BE2C (cell line): Measurements from ENCODE around the gene ATP11B.

Experiments used
- DNase-seq: peaks from one replicate; pipeline ENCODE4 v3.0.0-alpha.2; 2020
- H3K27me3 ChIP-seq: fragments of 250-450 bp; sonication (Bioruptor Pico); 2 replicates; pipeline ENCODE4 v1.5.1; 2020; ENCODE audit warnings: mild to moderate bottlenecking
- H3K36me3 ChIP-seq: fragments of 250-450 bp; sonication (Bioruptor Pico); 2 replicates; pipeline ENCODE4 v1.5.1; 2020; ENCODE audit warnings: mild to moderate bottlenecking
- H3K4me1 ChIP-seq: fragments of 250-450 bp; sonication (Bioruptor Pico); 2 replicates; pipeline ENCODE4 v1.5.1; 2020
- H3K4me3 ChIP-seq: 2 replicates; pipeline ENCODE4 v1.5.1; 2011; ENCODE audit warnings: low read depth, low read length
- H3K9me3 ChIP-seq: fragments of 250-450 bp; sonication (Bioruptor Pico); 2 replicates; pipeline ENCODE4 v1.5.1; 2020
- CTCF ChIP-seq: IDR thresholded peaks from 2 replicates; pipeline ENCODE4 v1.5.1; 2012; ENCODE audit warnings: mild to moderate bottlenecking, low read depth, low read length

ATP11B gene

DNA sequence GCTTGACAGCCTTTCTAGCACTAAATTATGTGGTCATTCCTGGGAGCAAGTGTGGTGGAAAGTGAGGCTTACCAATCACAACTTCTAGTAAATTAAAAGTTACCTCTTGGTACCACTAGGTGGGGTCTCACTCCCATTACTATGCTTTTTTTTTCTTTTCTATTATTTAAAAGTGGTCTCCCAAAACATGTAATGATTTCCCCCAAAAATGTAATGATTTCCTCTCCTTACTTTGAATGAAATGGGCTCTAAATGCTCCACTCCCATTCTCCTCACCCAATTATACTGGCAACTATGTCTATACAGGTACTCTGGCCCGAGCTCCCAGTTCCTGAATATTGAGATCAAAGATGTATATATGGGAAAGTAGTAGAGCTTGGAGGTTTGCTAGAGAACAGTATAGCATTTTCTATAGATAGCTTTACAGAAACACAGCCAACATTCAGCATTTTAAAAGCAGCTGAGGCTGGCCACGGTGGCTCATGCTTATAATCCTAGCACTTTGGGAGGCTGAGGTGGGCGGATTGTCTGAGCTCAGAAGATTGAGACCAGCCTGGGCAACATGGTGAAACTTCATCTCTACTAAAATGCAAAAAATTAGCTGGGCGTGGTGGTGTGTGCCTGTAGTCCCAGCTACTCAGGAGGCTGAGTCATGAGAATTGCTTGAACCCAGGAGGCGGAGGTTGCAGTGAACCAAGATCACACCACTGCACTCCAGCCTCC, 116.2 kb downstream of the ATP11B start:
- Histone ChIP-seq H3K4me3 (no peak overlapping the region), H3K36me3 (no peaks in the 10 kb centered on the region), H3K9me3 (no peaks in the 10 kb centered on the region), H3K27me3 (no peaks in the 10 kb centered on the region), H3K4me1 (no peaks in the 10 kb centered on the region)
- DNase-seq, result no peak
- peak; percentile 59 for TF ChIP-seq CTCF

DNA sequence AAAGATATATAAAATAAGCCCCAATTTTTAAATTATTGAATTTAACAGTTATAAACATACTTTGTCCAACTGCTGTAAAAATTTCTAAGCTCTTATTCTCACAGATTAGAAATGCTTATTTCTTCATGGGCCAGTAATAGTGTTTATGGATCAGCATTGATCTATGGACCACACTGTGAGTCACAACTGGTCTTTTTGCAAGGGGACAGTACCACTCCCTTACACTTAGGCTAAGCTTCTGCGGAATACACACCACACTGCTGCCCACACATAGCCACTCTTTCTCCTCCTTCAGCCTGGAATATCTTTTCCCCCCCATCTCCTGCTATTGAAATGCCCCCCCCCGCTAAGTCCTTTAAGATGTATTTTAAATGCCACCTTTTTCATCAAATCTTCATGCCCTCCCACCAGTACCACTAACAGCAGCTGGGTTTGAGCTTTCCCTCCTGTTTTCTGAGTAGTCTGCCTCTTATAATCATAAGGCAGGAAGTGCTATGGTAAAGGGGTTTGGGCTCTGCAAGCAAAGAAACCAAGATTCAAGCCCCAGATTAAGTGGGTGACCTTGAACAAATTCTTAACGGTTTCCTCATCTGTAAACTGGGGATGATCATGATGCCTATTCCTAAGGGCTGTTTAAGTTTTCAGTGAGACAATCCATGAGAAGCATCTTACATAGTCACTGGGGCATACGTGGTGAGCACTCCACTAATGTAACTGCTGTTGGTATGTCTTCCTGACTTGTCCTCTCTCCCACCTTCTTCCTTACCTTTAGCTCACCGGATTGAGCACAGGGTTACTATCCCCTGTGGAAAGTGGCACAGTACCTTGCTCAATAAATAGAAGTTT, 117.9 kb downstream of the ATP11B start:
- Histone ChIP-seq H3K4me1 (no peaks in the 10 kb centered on the region), H3K9me3 (no peaks in the 10 kb centered on the region), H3K36me3 (no peaks in the 10 kb centered on the region), H3K4me3 (no peak overlapping the region), H3K27me3 (no peaks in the 10 kb centered on the region)
- no peak for DNase-seq
- no peak for TF ChIP-seq CTCF

DNA sequence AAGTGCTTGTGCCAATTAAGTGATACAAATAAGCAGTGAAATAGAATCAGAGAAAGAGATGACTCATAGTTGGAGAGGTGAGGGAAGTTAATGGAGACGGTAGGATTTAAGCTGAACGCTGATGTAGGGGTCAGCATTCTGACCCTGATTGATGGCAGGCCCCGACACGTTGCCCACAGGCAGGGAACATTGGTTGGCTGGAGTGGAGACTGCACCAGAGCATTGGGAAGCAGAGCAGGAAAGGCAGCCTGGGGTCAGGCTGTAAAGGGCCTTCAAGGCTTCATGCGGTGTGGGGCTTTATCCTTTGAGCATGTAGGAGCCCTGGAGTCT, 118.4 kb downstream of the ATP11B start:
- H3K4me3 ChIP-seq, result no peak overlapping the region
- no peaks in the 10 kb centered on the region for H3K27me3 ChIP-seq
- no peaks in the 10 kb centered on the region for H3K4me1 ChIP-seq
- no peak for DNase-seq
- H3K36me3 ChIP-seq, result no peaks in the 10 kb centered on the region
- no peak for TF ChIP-seq CTCF
- no peaks in the 10 kb centered on the region for H3K9me3 ChIP-seq

GRCh38 chr3:182912474-182912873, 119.2 kb downstream of the ATP11B start:
- no peaks in the 10 kb centered on the region for H3K9me3 ChIP-seq
- H3K4me1 ChIP-seq, result no peaks in the 10 kb centered on the region
- no peak for DNase-seq
- no peak for TF ChIP-seq CTCF
- no peak overlapping the region for H3K4me3 ChIP-seq
- no peaks in the 10 kb centered on the region for H3K36me3 ChIP-seq
- no peaks in the 10 kb centered on the region for H3K27me3 ChIP-seq

DNA sequence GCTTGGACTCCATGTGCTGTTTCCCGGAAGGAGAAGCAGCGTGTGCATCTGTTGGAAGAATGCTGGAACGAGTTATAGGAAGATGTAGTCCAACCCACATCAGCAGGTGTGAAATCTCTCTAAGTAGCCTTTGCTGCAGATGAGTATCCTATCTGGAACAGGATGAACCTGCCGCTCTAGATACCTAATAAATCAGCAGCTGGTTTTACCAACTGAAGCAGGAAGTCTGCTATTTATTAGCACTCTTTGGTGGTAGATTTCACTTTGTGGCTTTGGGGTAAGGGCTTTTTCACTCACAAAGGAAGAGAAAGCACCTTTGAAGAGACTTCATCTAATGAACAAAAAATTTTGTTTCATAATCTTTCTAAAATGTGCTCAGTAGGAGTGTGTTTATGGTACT, 120.6 kb downstream of the ATP11B start:
- no peaks in the 10 kb centered on the region for H3K36me3 ChIP-seq
- H3K9me3 ChIP-seq, result no peaks in the 10 kb centered on the region
- no peak overlapping the region for H3K4me3 ChIP-seq
- no peaks in the 10 kb centered on the region for H3K27me3 ChIP-seq
- no peak for TF ChIP-seq CTCF
- no peak for DNase-seq
- no peaks in the 10 kb centered on the region for H3K4me1 ChIP-seq

DNA sequence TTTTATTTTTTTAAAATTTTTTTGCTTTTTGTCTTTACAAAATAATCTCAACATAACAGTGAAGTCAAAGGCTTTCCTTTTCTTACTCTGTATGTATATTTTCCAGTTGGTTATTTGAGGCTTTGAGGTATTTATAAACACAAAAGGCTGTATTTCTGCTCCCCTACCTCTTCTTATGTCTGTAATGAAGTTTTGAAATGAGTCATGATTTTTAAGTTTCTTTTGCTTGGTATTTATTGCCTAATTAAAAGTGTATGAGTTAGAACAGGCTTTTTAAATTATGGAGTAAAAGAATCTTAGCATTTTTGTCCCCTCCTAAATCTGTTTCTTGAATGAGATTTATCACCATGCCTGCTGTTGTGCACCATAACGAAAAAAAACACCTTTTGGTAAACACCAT, 121.0 kb downstream of the ATP11B start:
- H3K36me3 ChIP-seq, result no peaks in the 10 kb centered on the region
- no peaks in the 10 kb centered on the region for H3K27me3 ChIP-seq
- DNase-seq, result no peak
- H3K4me1 ChIP-seq, result no peaks in the 10 kb centered on the region
- H3K9me3 ChIP-seq, result no peaks in the 10 kb centered on the region
- H3K4me3 ChIP-seq, result no peak overlapping the region
- TF ChIP-seq CTCF, result no peak
